ENCODE results near the gene FHL1. TPM values are rescaled to one million over a fixed set of nuclear protein-coding genes. Genes with fewer than 3 reads are reported as not detected.

Gene FHL1
- polyA plus RNA-seq (2013, experiment 1 of 2) = 97.7 TPM
- polyA plus RNA-seq (2013, experiment 2 of 2) = 104 TPM

DNA sequence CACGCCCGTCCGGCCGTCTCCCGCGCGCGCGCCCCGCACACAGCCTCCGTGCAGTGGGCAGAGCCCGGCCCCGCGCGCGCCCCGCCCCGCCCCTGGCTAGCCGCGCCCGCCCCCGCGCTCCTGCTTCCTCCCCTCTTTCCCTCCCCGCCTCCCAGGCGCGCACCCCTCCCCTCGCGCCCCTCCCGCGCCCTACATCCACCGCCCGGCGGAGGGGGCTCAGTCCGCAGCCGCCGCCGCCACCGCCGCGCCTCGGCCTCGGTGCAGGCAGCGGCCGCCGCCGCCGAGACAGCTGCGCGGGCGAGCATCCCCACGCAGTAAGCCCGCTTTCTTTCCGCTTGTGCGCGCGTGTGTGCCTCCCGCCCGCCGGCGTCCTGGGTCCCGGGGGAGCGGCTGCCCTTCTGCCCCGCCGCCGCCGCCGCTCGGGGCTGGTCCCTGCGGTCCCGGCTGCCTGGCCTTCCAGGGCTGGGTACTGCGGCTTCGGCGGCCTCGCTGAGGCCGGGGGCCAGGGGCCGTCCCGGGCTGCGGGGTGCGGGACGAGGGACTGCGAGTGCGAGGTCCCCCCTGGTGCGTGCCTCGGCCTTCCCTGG lies at the start of gene FHL1:
Gene FHL1 (plus strand): TSS at position 219 of the 587 bp plus-strand sequence.
- peak within 1 kb of the TSS; percentile 56 for H3K14ac ChIP-seq (ENCODE audit: low read length)
- H3K79me1 ChIP-seq (ENCODE audit: low read depth, low read length) = no peaks in the 10 kb centered on the region
- peak within 1 kb of the TSS; percentile 84 for H3K9ac ChIP-seq (ENCODE audit: low read depth, low read length, poor library complexity)
- H3K4me1 ChIP-seq (ENCODE audit: control insufficient read depth in 2 of 2, insufficient read depth in 1 of 2, low read depth in 1 of 2, low read length in 2 of 2) = no peaks in the 10 kb centered on the region
- peaks cover 0 to 31% (median 2%) of the 10 kb centered on the region in 3 experiments for H3K27me3 ChIP-seq (ENCODE audit: control insufficient read depth in 3 of 3, insufficient read depth in 3 of 3, low read depth in 1 of 3, low read length in 3 of 3)
- H2BK15ac ChIP-seq (ENCODE audit: low read length) = no peak within 1 kb of the TSS
- H2AFZ ChIP-seq (ENCODE audit: low read length) = peak within 1 kb of the TSS; percentile 93
- no peak within 1 kb of the TSS for H4K91ac ChIP-seq (ENCODE audit: low read depth, low read length, poor library complexity)
- no CpG with 5 or more reads among the region's 84 CpGs for WGBS, 2 donors (ENCODE audit: extremely low coverage in 2 of 2, insufficient read length in 2 of 2, insufficient replicate concordance in 1 of 2)
- H4K8ac ChIP-seq (ENCODE audit: low read depth, low read length) = no peak within 1 kb of the TSS
- H2AK5ac ChIP-seq (ENCODE audit: low read depth, low read length) = no peak within 1 kb of the TSS
- peak within 1 kb of the TSS; percentile 54 for H3K4me2 ChIP-seq (ENCODE audit: insufficient read depth, low read length, poor library complexity, severe bottlenecking)
- H2BK120ac ChIP-seq (ENCODE audit: low read depth, low read length) = no peak within 1 kb of the TSS
- no peak within 1 kb of the TSS for H3K4ac ChIP-seq (ENCODE audit: low read length)
- H2BK5ac ChIP-seq (ENCODE audit: low read length) = no peak within 1 kb of the TSS
- H3K18ac ChIP-seq (ENCODE audit: low read length) = peak within 1 kb of the TSS; percentile 91
- no peaks in the 10 kb centered on the region for H3K9me3 ChIP-seq (replicated peaks in 1 of 2; ENCODE audit: control insufficient read depth in 2 of 2, insufficient read depth in 1 of 2, low read depth in 1 of 2, low read length in 2 of 2)
- no peaks in the 10 kb centered on the region for H3K36me3 ChIP-seq (replicated peaks in 1 of 2; ENCODE audit: control insufficient read depth in 2 of 2, insufficient read depth in 2 of 2, low read length in 2 of 2)
- H3K23ac ChIP-seq (ENCODE audit: low read depth, low read length, poor library complexity) = no peak within 1 kb of the TSS
- H3K27ac ChIP-seq (replicated peaks; ENCODE audit: low read length) = no peak within 1 kb of the TSS
- peak within 1 kb of the TSS; percentile 48 to 94 for H3K4me3 ChIP-seq (ENCODE audit: low read length in 2 of 2)
- peak; percentile 32 for DNase-seq (ENCODE audit: low spot score)
- no peak within 1 kb of the TSS for H2BK12ac ChIP-seq (ENCODE audit: low read length)

DNA sequence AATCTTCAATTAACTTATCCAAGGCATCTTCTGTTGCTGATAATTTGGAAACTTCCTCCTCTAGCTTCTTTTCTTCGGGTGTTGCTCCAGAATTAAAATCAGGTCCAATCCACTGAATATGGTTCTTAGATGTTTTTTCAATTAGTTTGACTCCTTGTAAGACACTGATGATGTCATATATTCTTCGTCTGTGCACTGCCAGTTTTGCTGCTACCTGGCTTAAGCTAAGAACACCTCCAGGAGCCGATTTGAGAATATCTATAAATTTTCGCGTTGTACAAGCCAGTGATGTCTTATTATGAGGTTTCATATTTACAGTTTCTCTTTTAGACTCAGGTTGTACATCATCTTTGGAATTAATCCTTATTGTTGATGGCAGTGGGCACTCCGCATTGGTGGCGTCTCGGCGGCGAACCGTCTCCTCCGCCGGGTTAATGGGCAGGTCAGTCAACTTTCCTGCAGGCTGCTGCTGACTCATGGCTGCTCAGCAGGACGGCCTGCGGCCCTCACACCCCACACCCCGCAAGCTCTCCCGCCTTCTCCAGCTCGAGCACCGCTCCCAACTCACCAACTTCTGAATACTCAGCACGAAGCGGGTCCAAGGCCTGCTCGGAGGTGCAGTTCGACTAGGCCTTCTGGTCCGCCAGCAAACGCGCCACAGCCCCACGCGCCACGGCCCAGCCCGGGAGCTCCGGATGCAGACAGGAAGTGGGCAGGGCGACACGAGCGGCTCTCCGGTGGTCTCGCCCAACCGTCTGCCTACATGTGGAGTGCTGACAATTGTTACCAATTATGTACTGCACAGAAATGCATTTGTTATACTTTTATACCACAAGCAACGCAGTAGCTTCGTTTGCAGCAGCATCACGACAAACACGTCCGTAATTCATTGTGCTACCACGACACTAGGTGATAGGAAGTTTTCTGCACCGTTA lies 49.2 kb upstream of the FHL1 start:
- no peak overlapping the region for H3K4me2 ChIP-seq (ENCODE audit: insufficient read depth, low read length, poor library complexity, severe bottlenecking)

DNA sequence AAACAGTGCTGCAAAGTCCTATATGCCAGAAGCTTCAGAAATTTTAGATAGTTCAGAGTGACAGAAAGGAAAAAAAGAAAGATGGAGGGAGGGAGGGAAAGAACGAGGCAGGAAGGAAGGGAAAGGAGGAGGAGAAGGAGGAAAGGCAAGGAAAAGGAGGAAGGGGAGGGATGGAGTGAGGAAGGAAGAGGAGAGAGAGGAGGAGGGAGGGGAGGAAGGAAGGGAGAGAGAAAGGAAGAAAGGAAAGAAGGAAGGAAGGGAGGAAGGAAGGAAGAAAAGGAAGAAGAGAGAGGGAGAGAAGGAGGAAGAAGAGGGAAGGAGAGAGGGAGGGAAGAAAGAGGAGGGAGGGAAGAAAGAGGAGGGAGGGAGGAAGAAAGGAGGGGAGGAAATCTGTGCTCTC lies 42.4 kb upstream of the FHL1 start:
- H3K23ac ChIP-seq (ENCODE audit: low read depth, low read length, poor library complexity) = no peak overlapping the region
- H3K79me1 ChIP-seq (ENCODE audit: low read depth, low read length) = no peaks in the 10 kb centered on the region
- no peak overlapping the region for H3K4me3 ChIP-seq (ENCODE audit: low read length in 2 of 2)
- no peak overlapping the region for H3K27ac ChIP-seq (replicated peaks; ENCODE audit: low read length)
- H3K36me3 ChIP-seq (replicated peaks in 1 of 2; ENCODE audit: control insufficient read depth in 2 of 2, insufficient read depth in 2 of 2, low read length in 2 of 2) = no peaks in the 10 kb centered on the region
- no peaks in the 10 kb centered on the region for H3K4me1 ChIP-seq (ENCODE audit: control insufficient read depth in 2 of 2, insufficient read depth in 1 of 2, low read depth in 1 of 2, low read length in 2 of 2)
- no peak overlapping the region for H3K4me2 ChIP-seq (ENCODE audit: insufficient read depth, low read length, poor library complexity, severe bottlenecking)
- peaks cover 0 to 15% (median 0%) of the 10 kb centered on the region in 3 experiments for H3K27me3 ChIP-seq (ENCODE audit: control insufficient read depth in 3 of 3, insufficient read depth in 3 of 3, low read depth in 1 of 3, low read length in 3 of 3)
- H2BK5ac ChIP-seq (ENCODE audit: low read length) = no peak overlapping the region
- H3K9me3 ChIP-seq (replicated peaks in 1 of 2; ENCODE audit: control insufficient read depth in 2 of 2, insufficient read depth in 1 of 2, low read depth in 1 of 2, low read length in 2 of 2) = no peaks in the 10 kb centered on the region
- no peak overlapping the region for H3K4ac ChIP-seq (ENCODE audit: low read length)
- H2AK5ac ChIP-seq (ENCODE audit: low read depth, low read length) = no peak overlapping the region
- DNase-seq (ENCODE audit: low spot score) = no peak
- no peak overlapping the region for H4K91ac ChIP-seq (ENCODE audit: low read depth, low read length, poor library complexity)
- no peak overlapping the region for H2BK15ac ChIP-seq (ENCODE audit: low read length)
- no CpG with 5 or more reads among the region's 1 CpG for WGBS, 2 donors (ENCODE audit: extremely low coverage in 2 of 2, insufficient read length in 2 of 2, insufficient replicate concordance in 1 of 2)
- no peak overlapping the region for H3K18ac ChIP-seq (ENCODE audit: low read length)
- no peak overlapping the region for H2AFZ ChIP-seq (ENCODE audit: low read length)
- H4K8ac ChIP-seq (ENCODE audit: low read depth, low read length) = no peak overlapping the region
- no peak overlapping the region for H3K9ac ChIP-seq (ENCODE audit: low read depth, low read length, poor library complexity)
- no peak overlapping the region for H2BK120ac ChIP-seq (ENCODE audit: low read depth, low read length)
- no peak overlapping the region for H3K14ac ChIP-seq (ENCODE audit: low read length)
- no peak overlapping the region for H2BK12ac ChIP-seq (ENCODE audit: low read length)

More for the DNA sequence above, 49.2 kb upstream of the FHL1 start:
- Histone ChIP-seq H3K27ac (replicated peaks; ENCODE audit: low read length) (no peak overlapping the region), H3K36me3 (replicated peaks in 1 of 2; ENCODE audit: control insufficient read depth in 2 of 2, insufficient read depth in 2 of 2, low read length in 2 of 2) (no peaks in the 10 kb centered on the region), H3K27me3 (ENCODE audit: control insufficient read depth in 3 of 3, insufficient read depth in 3 of 3, low read depth in 1 of 3, low read length in 3 of 3) (peaks cover 0 to 12% (median 0%) of the 10 kb centered on the region in 3 experiments), H2BK5ac (ENCODE audit: low read length) (no peak overlapping the region), H4K91ac (ENCODE audit: low read depth, low read length, poor library complexity) (no peak overlapping the region), H2BK120ac (ENCODE audit: low read depth, low read length) (no peak overlapping the region), H2AFZ (ENCODE audit: low read length) (no peak overlapping the region), H2AK5ac (ENCODE audit: low read depth, low read length) (no peak overlapping the region), H3K9me3 (replicated peaks in 1 of 2; ENCODE audit: control insufficient read depth in 2 of 2, insufficient read depth in 1 of 2, low read depth in 1 of 2, low read length in 2 of 2) (no peaks in the 10 kb centered on the region), H3K23ac (ENCODE audit: low read depth, low read length, poor library complexity) (no peak overlapping the region), H2BK12ac (ENCODE audit: low read length) (no peak overlapping the region), H3K4me1 (ENCODE audit: control insufficient read depth in 2 of 2, insufficient read depth in 1 of 2, low read depth in 1 of 2, low read length in 2 of 2) (no peaks in the 10 kb centered on the region), H3K14ac (ENCODE audit: low read length) (no peak overlapping the region), H3K9ac (ENCODE audit: low read depth, low read length, poor library complexity) (no peak overlapping the region), H3K18ac (ENCODE audit: low read length) (no peak overlapping the region), H2BK15ac (ENCODE audit: low read length) (no peak overlapping the region), H3K79me1 (ENCODE audit: low read depth, low read length) (no peaks in the 10 kb centered on the region), H3K4ac (ENCODE audit: low read length) (no peak overlapping the region), H3K4me3 (ENCODE audit: low read length in 2 of 2) (no peak overlapping the region), H4K8ac (ENCODE audit: low read depth, low read length) (no peak overlapping the region)
- WGBS, 2 donors (ENCODE audit: extremely low coverage in 2 of 2, insufficient read length in 2 of 2, insufficient replicate concordance in 1 of 2) = no CpG with 5 or more reads among the region's 44 CpGs
- no peak for DNase-seq (ENCODE audit: low spot score)

GRCh38 chrX:136106920-136107528 lies 40.3 kb upstream of the FHL1 start:
- no peak overlapping the region for H3K27ac ChIP-seq (replicated peaks; ENCODE audit: low read length)
- H3K18ac ChIP-seq (ENCODE audit: low read length) = no peak overlapping the region
- DNase-seq (ENCODE audit: low spot score) = no peak
- H3K4me2 ChIP-seq (ENCODE audit: insufficient read depth, low read length, poor library complexity, severe bottlenecking) = no peak overlapping the region
- no peak overlapping the region for H2BK5ac ChIP-seq (ENCODE audit: low read length)
- H3K4me3 ChIP-seq (ENCODE audit: low read length in 2 of 2) = no peak overlapping the region
- H3K4me1 ChIP-seq (ENCODE audit: control insufficient read depth in 2 of 2, insufficient read depth in 1 of 2, low read depth in 1 of 2, low read length in 2 of 2) = no peaks in the 10 kb centered on the region
- peaks cover 0 to 7% (median 0%) of the 10 kb centered on the region in 3 experiments for H3K27me3 ChIP-seq (ENCODE audit: control insufficient read depth in 3 of 3, insufficient read depth in 3 of 3, low read depth in 1 of 3, low read length in 3 of 3)
- H4K91ac ChIP-seq (ENCODE audit: low read depth, low read length, poor library complexity) = no peak overlapping the region
- H3K14ac ChIP-seq (ENCODE audit: low read length) = no peak overlapping the region
- H4K8ac ChIP-seq (ENCODE audit: low read depth, low read length) = no peak overlapping the region
- no peak overlapping the region for H2BK120ac ChIP-seq (ENCODE audit: low read depth, low read length)
- H3K36me3 ChIP-seq (replicated peaks in 1 of 2; ENCODE audit: control insufficient read depth in 2 of 2, insufficient read depth in 2 of 2, low read length in 2 of 2) = no peaks in the 10 kb centered on the region
- no peak overlapping the region for H2BK15ac ChIP-seq (ENCODE audit: low read length)
- H2AFZ ChIP-seq (ENCODE audit: low read length) = no peak overlapping the region
- H3K79me1 ChIP-seq (ENCODE audit: low read depth, low read length) = no peaks in the 10 kb centered on the region
- no peak overlapping the region for H2AK5ac ChIP-seq (ENCODE audit: low read depth, low read length)
- H3K23ac ChIP-seq (ENCODE audit: low read depth, low read length, poor library complexity) = no peak overlapping the region
- no peaks in the 10 kb centered on the region for H3K9me3 ChIP-seq (replicated peaks in 1 of 2; ENCODE audit: control insufficient read depth in 2 of 2, insufficient read depth in 1 of 2, low read depth in 1 of 2, low read length in 2 of 2)
- no CpG with 5 or more reads among the region's 11 CpGs for WGBS, 2 donors (ENCODE audit: extremely low coverage in 2 of 2, insufficient read length in 2 of 2, insufficient replicate concordance in 1 of 2)
- H2BK12ac ChIP-seq (ENCODE audit: low read length) = no peak overlapping the region
- no peak overlapping the region for H3K9ac ChIP-seq (ENCODE audit: low read depth, low read length, poor library complexity)
- no peak overlapping the region for H3K4ac ChIP-seq (ENCODE audit: low read length)
